Tibial nerve (tissue), 4 donors: Measurements from ENCODE around the gene DYNC1LI2.

Experiments used
- CTCF ChIP-seq, 5 experiments: fragments of 200-600 bp in 3 of 5; fragments of 450-650 bp in 2 of 5; sonication (generic) in 3 of 5; IDR thresholded peaks; one replicate each; pipeline ENCODE4 v1.5.1; 2016 to 2019; ENCODE audit warnings: antibody characterized with exemption in 5 of 5, mild to moderate bottlenecking in 3 of 5, moderate library complexity in 2 of 5
- EP300 ChIP-seq, 2 donors: sonication (generic); formaldehyde crosslinking; IDR thresholded peaks; one replicate each; pipeline ENCODE4 v1.6.1; 2017; ENCODE audit warnings: antibody characterized with exemption in 2 of 2, mild to moderate bottlenecking in 1 of 2
- POLR2A ChIP-seq, 2 donors: fragments of 450-650 bp; IDR thresholded peaks; one replicate each; pipeline ENCODE4 v1.6.1; 2017; ENCODE audit warnings: antibody characterized with exemption in 2 of 2, mild to moderate bottlenecking in 2 of 2, moderate library complexity in 2 of 2

- TF ChIP-seq POLR2A (IDR thresholded peaks at IDR 0.05) (no peak), CTCF (IDR thresholded peaks at IDR 0.05) (no peak), EP300 (IDR thresholded peaks at IDR 0.05) (no peak)
Observed at GRCh38 chr16:66706506-66706880, 44.9 kb downstream of the DYNC1LI2 start.
